HG02870 (cell line): Measurements from ENCODE around the gene TIMM17B.

ENCODE experiments used
- ATAC-seq: cut with Tn5 transposase; IDR thresholded peaks from one replicate; pipeline ENCODE4 v1.9.1; 2021; ENCODE audit warnings: mild to moderate bottlenecking, moderate library complexity; ENCODE audit not compliant: unreplicated experiment

Gene TIMM17B

GRCh38 chrX:48919360-48919841, 21.8 kb upstream of the TIMM17B start:
- peak; percentile 4 for ATAC-seq

GRCh38 chrX:48918643-48919340, 21.2 kb upstream of the TIMM17B start, which contains the start of gene PIM2:
TSS of gene PIM2 (minus strand) at chrX:48919024. CDS start at chrX:48918834, 190 bp downstream.
- peak; percentile 55 for ATAC-seq

GRCh38 chrX:48918301-48918642, 20.7 kb upstream of the TIMM17B start:
- no peak for ATAC-seq

DNA sequence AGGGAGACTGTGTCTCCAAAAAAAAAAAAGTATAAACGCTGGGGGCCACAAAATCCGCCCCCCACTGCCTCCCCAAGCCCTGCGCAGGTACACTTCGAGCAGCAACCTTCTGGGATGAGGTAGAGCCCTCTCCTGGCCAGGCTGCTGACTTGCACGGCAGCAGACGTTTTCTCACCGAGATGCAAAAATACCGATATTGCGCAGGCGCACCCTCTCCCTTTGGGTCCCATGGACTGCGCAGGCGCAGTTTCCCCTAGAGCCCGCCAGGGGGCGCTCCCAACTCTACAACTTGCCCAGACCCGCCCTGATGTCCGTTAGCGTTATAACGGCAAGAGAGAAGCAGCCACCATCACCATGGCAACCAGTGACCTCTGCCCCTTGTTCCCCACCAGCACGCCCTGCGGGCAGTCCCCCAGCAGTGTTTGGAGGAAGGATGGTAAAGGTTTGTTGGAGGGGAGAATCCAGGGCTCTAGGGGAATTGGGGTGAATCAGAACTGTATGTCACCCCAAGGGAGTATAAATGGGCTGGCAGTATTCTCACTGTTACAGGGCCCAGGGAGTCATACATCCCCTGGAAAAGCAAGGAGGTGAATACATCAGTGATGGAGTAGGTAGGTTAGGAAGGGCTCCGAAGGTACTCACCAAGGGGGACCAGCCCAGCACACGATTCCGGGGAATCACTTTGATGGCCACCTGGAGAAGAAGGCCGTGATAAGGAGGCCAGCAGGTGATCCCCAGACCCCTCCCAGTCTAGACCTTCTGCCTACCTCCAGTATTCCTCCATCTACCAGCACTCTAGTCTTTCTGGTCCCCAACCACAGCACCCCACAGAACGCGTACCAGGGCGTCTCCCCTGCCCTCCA, 19.8 kb upstream of the TIMM17B start:
- peak; percentile 38 for ATAC-seq

DNA sequence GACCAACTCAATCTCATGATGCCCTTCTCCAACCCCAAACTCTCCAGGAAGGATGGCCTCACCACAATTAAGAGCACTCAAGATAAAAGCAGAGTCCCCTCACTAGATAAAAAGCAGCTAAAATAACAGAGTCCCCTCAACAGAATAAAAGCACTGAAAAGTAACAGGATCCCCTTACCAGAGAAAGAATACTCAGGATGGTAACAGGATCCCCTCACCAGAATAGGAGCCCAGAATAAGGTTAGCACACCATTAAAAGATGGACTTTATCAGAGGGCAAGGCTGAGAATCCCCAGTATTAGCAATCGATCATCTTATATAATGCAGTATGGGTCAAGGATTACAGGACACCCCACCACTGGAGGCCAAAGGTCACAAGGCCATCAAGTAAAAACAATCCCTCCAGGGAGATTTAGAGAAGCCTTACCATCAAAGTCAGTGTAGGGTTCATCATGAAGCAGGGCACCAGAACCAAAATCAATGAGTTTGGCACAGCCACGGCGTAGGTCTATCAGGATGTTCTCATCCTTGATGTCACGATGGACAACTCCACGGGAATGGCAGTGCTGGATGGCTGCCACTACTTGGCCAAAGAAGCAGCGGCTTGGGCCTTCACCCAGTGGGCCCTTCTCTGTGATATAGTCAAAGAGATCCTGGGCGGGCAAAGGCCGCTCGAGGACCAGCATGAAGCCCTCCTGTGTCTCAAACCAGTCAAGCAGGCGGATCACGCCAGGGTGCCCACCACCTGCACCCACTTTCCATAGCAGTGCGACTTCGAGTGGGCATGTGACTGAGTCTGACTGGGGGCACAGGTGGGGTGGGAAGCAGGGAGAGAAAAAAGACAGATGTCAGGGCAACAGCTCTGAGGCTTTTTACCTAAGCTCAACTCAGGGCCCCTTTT, 17.3 kb upstream of the TIMM17B start:
- ATAC-seq, result no peak

DNA sequence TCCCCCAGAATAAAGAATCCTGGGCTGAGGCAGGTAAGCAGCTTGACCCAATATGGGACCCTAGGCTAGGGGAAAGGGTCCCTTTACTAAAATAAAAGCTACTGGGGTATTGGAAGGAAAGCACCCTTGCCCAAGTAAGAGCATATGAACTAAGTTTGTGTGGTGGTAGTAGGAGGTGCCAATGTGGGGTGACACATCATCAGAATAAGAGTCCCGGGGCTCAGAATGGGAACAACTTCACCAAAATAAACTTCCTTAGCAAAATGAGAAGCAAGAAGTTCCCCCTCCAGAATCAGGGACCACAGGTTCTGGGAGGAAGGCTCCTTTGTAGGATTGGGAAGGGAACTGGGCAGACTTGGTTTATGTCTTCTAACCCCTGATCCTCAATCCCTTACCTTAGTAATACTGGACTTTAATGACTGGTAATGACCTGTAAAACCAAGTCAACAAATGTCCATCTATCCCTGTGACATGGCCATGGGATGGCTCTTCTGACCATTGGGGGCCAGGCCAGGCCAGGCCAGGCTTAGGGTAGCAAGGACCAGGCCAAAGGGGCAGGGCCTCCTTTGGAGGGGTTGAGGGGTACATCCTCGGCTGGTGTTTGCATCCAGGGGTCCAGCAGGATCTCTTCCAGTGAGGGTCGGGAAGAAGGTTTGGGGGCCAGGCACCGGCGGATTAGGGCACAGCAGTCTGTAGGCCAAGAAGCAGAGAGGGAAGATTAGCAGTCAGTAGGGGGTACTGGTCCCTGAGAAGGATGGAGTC, 16.2 kb upstream of the TIMM17B start:
- ATAC-seq, result no peak

DNA sequence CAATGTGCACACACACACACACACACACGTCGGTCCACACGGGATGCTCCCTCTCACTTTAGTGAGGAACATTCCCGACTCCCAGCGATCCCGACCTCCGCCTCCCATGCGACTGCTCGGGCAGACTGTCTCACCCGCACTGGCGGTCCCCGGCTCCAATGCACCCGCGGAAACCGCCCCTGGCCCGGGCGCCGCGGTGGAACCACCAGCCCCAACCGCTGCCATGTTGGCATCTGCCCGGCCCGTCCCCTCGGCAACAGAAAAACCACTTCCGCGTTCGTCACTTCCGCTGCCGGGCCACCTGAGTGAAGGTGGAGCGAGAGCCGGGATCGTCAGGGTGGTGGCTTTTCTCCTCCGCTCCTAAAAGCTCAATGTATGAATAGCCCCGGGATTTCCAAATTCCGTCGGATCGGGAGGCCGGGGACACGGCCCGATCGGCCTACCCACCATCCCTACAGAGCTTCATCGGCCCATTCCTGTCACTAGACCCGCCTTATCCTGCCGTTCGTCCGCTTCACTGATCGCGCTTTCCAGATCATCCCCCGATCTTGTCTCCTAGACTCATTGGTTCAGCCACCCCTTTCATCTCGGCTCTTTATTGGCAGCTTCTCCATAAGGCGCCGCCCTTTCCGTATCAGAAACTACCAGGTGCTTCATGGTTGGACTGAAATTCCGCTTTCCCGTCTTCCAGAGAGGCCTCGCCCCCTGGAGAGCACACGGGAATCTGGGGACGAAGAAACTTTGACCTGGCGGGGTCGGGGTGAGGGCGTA, 14.0 kb upstream of the TIMM17B start, which contains the start of gene SLC35A2:
SLC35A2 (minus strand) TSS at position 235 of the 771 bp plus-strand sequence; CDS start at position 225, 10 bp downstream.
- peak; percentile 53 for ATAC-seq

DNA sequence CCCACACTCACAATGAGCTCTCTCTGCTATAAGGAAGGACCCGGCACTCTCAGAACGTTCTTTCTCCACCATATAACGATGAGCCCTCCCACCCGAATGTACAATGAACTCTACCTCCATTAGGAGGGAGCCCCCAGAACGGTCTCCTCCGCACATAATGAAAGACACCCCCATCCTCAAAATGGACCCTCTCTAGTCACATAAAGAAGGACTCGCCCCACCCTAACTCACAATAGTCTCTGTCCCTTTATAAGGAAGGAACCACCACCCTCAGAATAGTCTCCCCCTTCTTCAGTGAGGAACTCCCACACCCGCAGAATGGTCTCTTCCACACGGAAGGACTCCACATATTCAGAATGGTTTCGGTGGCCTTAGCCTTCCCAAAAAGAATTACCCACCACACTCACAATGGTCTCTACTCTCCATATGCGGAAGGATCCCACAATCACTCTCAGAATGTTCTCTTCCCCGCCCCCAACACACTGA, 13.4 kb upstream of the TIMM17B start:
- peak; percentile 3 for ATAC-seq

GRCh38 chrX:48909703-48910294, 12.2 kb upstream of the TIMM17B start:
- no peak for ATAC-seq

GRCh38 chrX:48908600-48908999, 11.0 kb upstream of the TIMM17B start:
- no peak for ATAC-seq

- ATAC-seq, result no peak
Observed at GRCh38 chrX:48905090-48905790, 7.7 kb upstream of the TIMM17B start.

DNA sequence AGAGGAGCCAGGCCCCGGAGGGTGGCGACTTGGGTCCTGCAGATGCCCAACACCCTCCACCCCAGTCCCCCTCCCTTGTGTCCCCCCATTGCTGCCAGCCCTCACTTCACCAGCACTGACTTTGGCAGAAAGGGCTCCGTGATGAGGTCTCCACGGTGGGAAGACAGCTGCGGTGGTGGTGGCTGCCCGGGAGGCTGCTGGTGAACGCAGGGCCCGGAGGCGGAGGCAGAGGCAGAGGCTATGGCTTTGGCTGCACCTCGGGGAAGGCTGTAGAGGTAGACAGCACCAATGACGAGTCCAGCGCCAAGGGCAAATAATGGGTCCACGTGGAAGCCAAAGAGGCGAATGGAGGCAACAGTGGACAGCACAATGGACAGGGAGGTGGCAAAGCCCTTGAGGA, 7.1 kb upstream of the TIMM17B start:
- ATAC-seq, result no peak

GRCh38 chrX:48904180-48904579, 6.6 kb upstream of the TIMM17B start:
- ATAC-seq, result no peak

DNA sequence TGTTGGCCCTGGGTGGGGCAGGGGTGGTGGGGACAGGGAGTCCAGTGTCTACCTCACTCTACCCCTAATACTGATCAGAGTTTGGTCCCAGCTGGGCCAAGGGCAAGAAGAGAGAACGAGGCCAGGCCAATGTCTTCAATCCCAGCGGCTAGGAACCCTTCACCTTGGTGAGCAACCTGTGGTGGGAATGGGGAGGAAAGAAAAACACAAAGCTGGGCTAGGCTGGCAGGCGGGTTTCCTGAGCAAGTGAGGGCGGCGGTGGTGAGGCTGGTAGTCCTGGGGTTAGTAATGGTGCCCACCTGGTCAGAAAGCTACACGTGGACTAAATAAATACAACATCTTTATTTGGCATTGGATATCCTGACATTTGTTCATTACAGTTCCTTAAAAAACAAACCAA, 5.7 kb upstream of the TIMM17B start:
- ATAC-seq, result no peak

GRCh38 chrX:48902776-48903175, 5.2 kb upstream of the TIMM17B start:
- ATAC-seq, result no peak

DNA sequence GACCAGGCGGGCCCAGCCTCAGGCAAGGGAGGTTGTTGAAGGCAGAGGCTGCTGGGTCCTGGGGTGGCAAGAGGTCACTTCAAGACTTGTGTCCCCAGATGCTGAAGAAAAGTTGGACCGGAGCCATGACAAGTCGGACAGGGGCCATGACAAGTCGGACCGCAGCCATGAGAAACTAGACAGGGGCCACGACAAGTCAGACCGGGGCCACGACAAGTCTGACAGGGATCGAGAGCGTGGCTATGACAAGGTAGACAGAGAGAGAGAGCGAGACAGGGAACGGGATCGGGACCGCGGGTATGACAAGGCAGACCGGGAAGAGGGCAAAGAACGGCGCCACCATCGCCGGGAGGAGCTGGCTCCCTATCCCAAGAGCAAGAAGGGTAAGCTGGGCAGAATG, 4.6 kb upstream of the TIMM17B start:
- ATAC-seq, result no peak

DNA sequence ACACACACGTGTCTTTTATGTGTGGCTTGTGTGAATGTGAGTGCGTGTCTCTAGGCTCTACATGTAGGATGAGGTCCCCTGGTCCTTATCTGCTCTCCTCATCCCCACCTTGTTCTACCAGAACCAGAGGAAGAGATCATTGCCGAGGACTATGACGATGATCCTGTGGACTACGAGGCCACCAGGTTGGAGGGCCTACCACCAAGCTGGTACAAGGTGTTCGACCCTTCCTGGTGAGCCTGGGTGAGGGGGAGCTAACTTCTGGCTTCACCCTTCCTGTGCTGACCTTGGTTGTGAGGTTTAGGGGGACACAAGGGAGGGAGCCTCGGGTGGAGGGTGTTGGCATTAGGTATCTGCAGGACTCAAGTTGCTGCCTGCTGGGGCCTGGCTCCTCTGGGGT, 3.5 kb upstream of the TIMM17B start:
- ATAC-seq, result no peak

DNA sequence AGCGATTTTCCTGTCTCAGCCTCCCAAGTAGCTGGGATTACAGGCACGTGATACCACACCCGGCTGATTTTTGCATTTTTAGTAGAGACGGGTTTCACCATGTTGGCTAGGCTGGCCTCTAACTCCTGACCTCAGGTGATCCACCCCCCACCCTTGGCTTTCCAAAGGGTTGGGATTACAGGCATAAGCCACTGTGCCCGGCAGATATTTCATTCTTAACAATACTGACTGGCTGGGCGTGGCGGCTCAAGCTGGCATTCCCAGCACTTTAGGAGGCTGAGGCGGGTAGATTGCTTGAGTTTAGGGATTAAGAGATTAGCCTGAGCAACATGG, 1.5 kb upstream of the TIMM17B start:
- ATAC-seq, result no peak
